OCI-LY1 (cell line): ENCODE measurements around the gene LEFTY1.

ENCODE experiments used
- H2AFZ ChIP-seq: fragments of 200-600 bp; sonication (generic), shearing (Covaris generic); 2 replicates; pipeline ENCODE4 v1.6.0; 2014; ENCODE audit warnings: antibody characterized with exemption, mild to moderate bottlenecking, low read length
- H3F3A ChIP-seq: fragments of 200-600 bp; sonication (generic), shearing (Covaris generic); 2 replicates; pipeline ENCODE4 v1.6.0; 2014; ENCODE audit warnings: mild to moderate bottlenecking, antibody characterized with exemption, low read length, moderate library complexity; ENCODE audit not compliant: insufficient read depth
- H3K27ac ChIP-seq: fragments of 200-600 bp; sonication (generic); 2 replicates; pipeline ENCODE4 v1.5.1; 2014; ENCODE audit warnings: low read length, mixed run types, mild to moderate bottlenecking, low read depth; ENCODE audit not compliant: poor library complexity, severe bottlenecking
- H3K27me3 ChIP-seq: fragments of 200-600 bp; sonication (generic); 2 replicates; pipeline ENCODE4 v1.6.0; 2014; ENCODE audit warnings: antibody characterized with exemption, mild to moderate bottlenecking, low read length, moderate library complexity; ENCODE audit not compliant: insufficient read depth
- H3K36me3 ChIP-seq: fragments of 200-600 bp; sonication (generic); 2 replicates; pipeline ENCODE4 v1.6.1; 2014; ENCODE audit warnings: mild to moderate bottlenecking, antibody characterized with exemption, low read length, moderate library complexity, mixed read lengths; ENCODE audit not compliant: insufficient read depth
- H3K4me1 ChIP-seq: fragments of 200-600 bp; sonication (generic); 2 replicates; pipeline ENCODE4 v1.5.1; 2014; ENCODE audit warnings: mild to moderate bottlenecking, low read length, moderate library complexity; ENCODE audit not compliant: insufficient read depth, severe bottlenecking
- H3K4me2 ChIP-seq: fragments of 200-600 bp; sonication (generic), shearing (Covaris generic); 2 replicates; pipeline ENCODE4 v1.6.1; 2014; ENCODE audit warnings: low read length
- H3K4me3 ChIP-seq: fragments of 200-600 bp; sonication (generic); 2 replicates; pipeline ENCODE4 v1.5.1; 2014; ENCODE audit warnings: low read length, low read depth, mild to moderate bottlenecking, mixed read lengths; ENCODE audit not compliant: poor library complexity, severe bottlenecking
- H3K79me2 ChIP-seq: fragments of 200-600 bp; shearing (Covaris generic); 2 replicates; pipeline ENCODE4 v1.6.1; 2016; ENCODE audit warnings: mixed run types, low read length, mixed read lengths; ENCODE audit not compliant: insufficient read depth
- H3K9ac ChIP-seq: fragments of 200-600 bp; sonication (generic), shearing (Covaris generic); 2 replicates; pipeline ENCODE4 v1.6.1; 2014; ENCODE audit warnings: mild to moderate bottlenecking, low read length, mixed read lengths
- H3K9me2 ChIP-seq: fragments of 200-600 bp; sonication (generic), shearing (Covaris generic); 2 replicates; pipeline ENCODE4 v1.6.1; 2014; ENCODE audit warnings: low read depth, mild to moderate bottlenecking, low read length, mixed read lengths
- H3K9me3 ChIP-seq: fragments of 200-600 bp; shearing (Covaris generic); 2 replicates; pipeline ENCODE4 v1.6.1; 2014; ENCODE audit warnings: low read length, mixed read lengths
- H4K20me1 ChIP-seq: fragments of 200-600 bp; sonication (generic), shearing (Covaris generic); 2 replicates; pipeline ENCODE4 v1.6.0; 2016; ENCODE audit warnings: mild to moderate bottlenecking, low read length; ENCODE audit not compliant: insufficient read depth
- CTCF ChIP-seq: fragments of 200-600 bp; sonication (generic), shearing (Covaris generic); IDR thresholded peaks from 2 replicates; pipeline ENCODE4 v1.5.1; 2017; ENCODE audit warnings: mild to moderate bottlenecking, antibody characterized with exemption, low read length, moderate library complexity, mixed read lengths
- EZH2 ChIP-seq: fragments of 200-600 bp; sonication (generic), shearing (Covaris generic); IDR thresholded peaks from 2 replicates; pipeline ENCODE4 v1.8.0; 2017; ENCODE audit warnings: borderline replicate concordance, mixed run types, mild to moderate bottlenecking, antibody characterized with exemption, low read length, moderate library complexity, mixed read lengths

The LEFTY1 gene

GRCh38 chr1:225847610-225848009, 41.3 kb downstream of the LEFTY1 start:
- peak overlapping the region; percentile 90 for H3K27ac ChIP-seq
- H3K9ac ChIP-seq = peak overlapping the region; percentile 7; the same call in 1 of the 2 replicates
- H3K36me3 ChIP-seq = no peaks in the 10 kb centered on the region; the same call in 1 of the 2 replicates
- no peaks in the 10 kb centered on the region; the same call in 1 of the 2 replicates for H3K9me3 ChIP-seq
- H2AFZ ChIP-seq = no peak overlapping the region
- no peak overlapping the region for H3K4me3 ChIP-seq
- no peaks in the 10 kb centered on the region for H3K79me2 ChIP-seq
- no peaks in the 10 kb centered on the region for H4K20me1 ChIP-seq
- no peaks in the 10 kb centered on the region for H3K27me3 ChIP-seq
- peaks cover 33% of the 10 kb centered on the region for H3K4me1 ChIP-seq
- peak overlapping the region; percentile 52; the same call in 1 of the 2 replicates for H3K4me2 ChIP-seq
- no peak for TF ChIP-seq EZH2
- TF ChIP-seq CTCF = no peak
- no peaks in the 10 kb centered on the region for H3F3A ChIP-seq
- no peaks in the 10 kb centered on the region for H3K9me2 ChIP-seq

GRCh38 chr1:225846331-225847310, 42.3 kb downstream of the LEFTY1 start:
- no peak for TF ChIP-seq EZH2
- TF ChIP-seq CTCF = no peak
- Histone ChIP-seq H2AFZ (no peak overlapping the region), H3K4me2 (no peak overlapping the region), H3K4me1 (peaks cover 33% of the 10 kb centered on the region), H3K9me2 (no peaks in the 10 kb centered on the region), H4K20me1 (no peaks in the 10 kb centered on the region), H3K27ac (peak overlapping the region; percentile 90), H3K9ac (no peak overlapping the region), H3F3A (no peaks in the 10 kb centered on the region), H3K9me3 (no peaks in the 10 kb centered on the region; the same call in 1 of the 2 replicates), H3K36me3 (no peaks in the 10 kb centered on the region), H3K79me2 (no peaks in the 10 kb centered on the region), H3K27me3 (no peaks in the 10 kb centered on the region), H3K4me3 (no peak overlapping the region)

- no peaks in the 10 kb centered on the region for H4K20me1 ChIP-seq
- TF ChIP-seq CTCF = peak; percentile 76
- TF ChIP-seq EZH2 = no peak
- no peak overlapping the region for H2AFZ ChIP-seq
- no peak overlapping the region for H3K9ac ChIP-seq
- no peaks in the 10 kb centered on the region for H3K79me2 ChIP-seq
- no peaks in the 10 kb centered on the region; the same call in 1 of the 2 replicates for H3K9me3 ChIP-seq
- no peaks in the 10 kb centered on the region for H3K36me3 ChIP-seq
- no peaks in the 10 kb centered on the region for H3F3A ChIP-seq
- H3K9me2 ChIP-seq = no peaks in the 10 kb centered on the region
- H3K4me2 ChIP-seq = no peak overlapping the region
- no peaks in the 10 kb centered on the region for H3K27me3 ChIP-seq
- no peak overlapping the region for H3K27ac ChIP-seq
- H3K4me3 ChIP-seq = no peak overlapping the region
- peaks cover 33% of the 10 kb centered on the region for H3K4me1 ChIP-seq
These were observed 43.2 kb downstream of the LEFTY1 start for GRCh38 chr1:225845571-225846259.
